ENCODE data around the gene SSTR3.

- TF ChIP-seq CTCF (IDR thresholded peaks at IDR 0.05) (no peak), POLR2A (IDR thresholded peaks at IDR 0.05) (no peak)
These were observed 22.0 kb downstream of the SSTR3 start for GRCh38 chr22:37190262-37190780.

All from transverse colon (tissue), 3 donors.